Heart left ventricle (tissue), 16 donors: Measurements from ENCODE around the gene CDX1. TPM values are rescaled to one million over a fixed set of nuclear protein-coding genes. Genes with fewer than 3 reads are reported as not detected.

ENCODE experiments used
- ATAC-seq, 4 donors: fragments of 200-7000 bp; cut with Tn5 transposase; one replicate each; pipeline ENCODE4 v1.9.1; 2020 to 2022; ENCODE audit warnings: moderate library complexity in 4 of 4, mild to moderate bottlenecking in 3 of 4, moderate number of reproducible peaks in 1 of 4
- DNase-seq, 5 donors: peaks; one replicate each; pipeline ENCODE4 v3.0.0-alpha.2; 2020
- H3K27ac ChIP-seq, 12 donors: fragments of 200-600 bp; sonication (generic) in 4 of 12; one replicate each; pipeline versions ENCODE4 v1.5.0 to v1.8.0; 2016 to 2022; ENCODE audit warnings: mild to moderate bottlenecking in 2 of 12
- H3K27me3 ChIP-seq, 9 donors: fragments of 200-600 bp; sonication (generic) in 2 of 9; one replicate each; pipeline versions ENCODE4 v1.5.1 to v1.8.0; 2016 to 2022; ENCODE audit warnings: mild to moderate bottlenecking in 3 of 9
- H3K36me3 ChIP-seq, 9 donors: fragments of 200-600 bp; sonication (generic) in 2 of 9; one replicate each; pipeline versions ENCODE4 v1.5.0 to v1.8.0; 2018 to 2022; ENCODE audit warnings: mild to moderate bottlenecking in 2 of 9
- H3K4me1 ChIP-seq, 12 donors: fragments of 200-600 bp; sonication (generic) in 4 of 12; one replicate each; pipeline versions ENCODE4 v1.5.0 to v1.8.0; 2016 to 2022; ENCODE audit warnings: mild to moderate bottlenecking in 3 of 12
- H3K4me3 ChIP-seq, 12 donors: fragments of 200-600 bp; sonication (generic) in 4 of 12; one replicate each; pipeline versions ENCODE4 v1.5.0 to v1.8.0; 2017 to 2022; ENCODE audit warnings: mild to moderate bottlenecking in 9 of 12, moderate library complexity in 4 of 12
- H3K9me3 ChIP-seq, 12 donors: fragments of 200-600 bp; sonication (generic) in 4 of 12; one replicate each; pipeline versions ENCODE4 v1.5.0 to v1.8.0; 2016 to 2022; ENCODE audit warnings: mild to moderate bottlenecking in 1 of 12
- POLR2A ChIP-seq, 2 donors: fragments of 450-650 bp; IDR thresholded peaks; one replicate each; pipeline ENCODE4 v1.6.1; 2017; ENCODE audit warnings: antibody characterized with exemption in 2 of 2, mild to moderate bottlenecking in 2 of 2, moderate library complexity in 2 of 2
- WGBS, 4 donors: extraction: QIAGEN DNeasy Blood & Tissue Kit in 2 of 4; methylation state at CpG; one replicate each; pipeline versions ENCODE4 v1.1.5 to v1.1.7; 2013 to 2018; 5-methylcytosine and 5-hydroxymethylcytosine counted together
- intact Hi-C, 10 donors: fragments of 100-400 bp; cut with DNase I; formaldehyde crosslinking; loops; one replicate each; pipeline versions ENCODE4 v1.11.1 to v1.14.2; 2022
- polyA plus RNA-seq, 2 donors: library from polyadenylated mRNA; stranded (reverse); fragments of 200-250 nt; gene quantifications; one replicate each; pipeline ENCODE4 v1.2.3, GENCODE V29; 2013
- total RNA-seq, 9 donors: library from RNA; depleted of rRNA in 2 of 9; stranded (reverse); fragments of >200 nt in 2 of 9; fragmentation: NEBNext Ultra II Directional in 3 of 9; extraction: Animal tissue kit (Norgen Biotek cat#: 25700) in 3 of 9; gene quantifications; one replicate each; pipeline versions ENCODE4 v1.1.0 to v1.2.4, GENCODE V29; 2016 to 2023
- TF ChIP-seq, protein P1 (sequence below), 12 donors: fragments of 200-600 bp; sonication (generic) in 4 of 12; IDR thresholded peaks; one replicate each; pipeline versions ENCODE4 v1.5.0 to v1.8.0; 2018 to 2022; ENCODE audit warnings: antibody characterized with exemption in 12 of 12, mild to moderate bottlenecking in 5 of 12
- donor health status: ischemic (EF 13 %, LVEDD 7.1; RV severe dilation, severe dysfunction).
- donor health status: healthy with polysubstance abuse.
- donor health status: DM: no; HTN: yes; CAD: no.
- donor health status: DM: no; HTN: no; CAD: no.
- donor health status: ischemic (EF 25% LVEDD 6.9; RV normal size, moderate dysfunction).
- donor health status: ischemic (EF 25% LVEDD 5.7; RV mildly dilated, moderate dysfunction).
- donor health status: healthy.
- donor health status: DM: yes; HTN: yes; CAD: no.
- donor health status: ischemic (EF 35%, LVEDD 5.7; RV mildly dilated, moderate dysfunction).
- donor health status: nonischemic (EF 11% LVEDD 7.7; RV severe dilation, severe dysfunction).
- donor health status: DM: yes; HTN: yes; CAD: no.
- donor health status: PGD.
- donor health status: ischemic (EF 29% LVEDD 5.4; RV normal size, mild dysfunction).
- donor health status: nonischemic (EF 23%, LVEDD 6.1; RV moderate dilation, normal function).

The CDX1 gene
- total and polyA plus RNA-seq, 11 donors = 0.17 to 0.29 (median 0.29) TPM; not detected in 8

DNA sequence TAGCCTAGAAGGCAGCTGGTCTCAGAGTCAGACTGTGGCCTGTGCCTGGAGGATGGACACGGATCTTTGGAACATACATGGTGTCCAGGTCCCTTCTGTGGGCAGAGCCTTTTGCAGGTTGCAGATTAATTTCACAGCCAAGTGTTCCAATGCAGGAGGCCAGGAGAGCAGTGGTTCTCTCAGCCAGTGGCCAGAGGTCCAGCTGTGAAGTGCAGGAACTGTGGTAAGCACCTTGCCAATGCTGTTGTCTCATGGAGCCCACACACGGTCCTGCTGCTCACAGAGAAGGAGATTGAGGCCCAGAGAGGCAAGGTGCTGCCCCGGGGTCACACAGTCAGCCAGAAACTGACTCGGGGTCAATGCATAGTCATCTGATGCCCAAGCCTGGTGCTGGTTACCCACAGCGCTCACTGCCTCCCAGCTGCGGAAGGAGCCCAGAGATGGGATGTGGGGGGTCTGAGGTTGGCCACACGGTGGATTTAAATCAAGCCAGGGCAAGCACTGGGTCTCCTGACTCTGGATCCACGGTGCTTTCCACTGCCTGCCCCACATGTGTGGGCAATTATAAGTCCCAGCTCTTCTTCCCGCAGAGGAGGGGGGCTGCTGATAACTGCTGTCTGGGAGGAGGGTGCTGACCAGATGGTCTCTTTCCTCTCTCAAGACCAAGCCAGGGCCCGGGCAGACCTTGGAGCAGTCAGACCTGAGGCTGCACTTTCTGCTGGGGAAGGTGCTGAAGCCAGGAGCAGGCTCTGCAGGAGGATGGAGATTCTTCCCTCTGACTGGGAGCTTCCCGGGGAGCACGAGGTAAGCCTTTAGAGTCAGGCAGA, 13.7 kb upstream of the CDX1 start:
- Histone ChIP-seq H3K4me1 (peaks cover 0 to 52% (median 13%) of the 10 kb centered on the region in 12 donors), H3K4me3 (peak overlapping the region; percentile 12 to 81 (median 60)), H3K36me3 (peaks cover 0 to 24% (median 0%) of the 10 kb centered on the region in 9 donors), H3K27me3 (no peaks in the 10 kb centered on the region), H3K9me3 (no peaks in the 10 kb centered on the region), H3K27ac (peak overlapping the region; percentile 58 to 96 (median 84))
- no peak for DNase-seq
- intact Hi-C loops = no loop called here
- TF ChIP-seq, protein P1, sequence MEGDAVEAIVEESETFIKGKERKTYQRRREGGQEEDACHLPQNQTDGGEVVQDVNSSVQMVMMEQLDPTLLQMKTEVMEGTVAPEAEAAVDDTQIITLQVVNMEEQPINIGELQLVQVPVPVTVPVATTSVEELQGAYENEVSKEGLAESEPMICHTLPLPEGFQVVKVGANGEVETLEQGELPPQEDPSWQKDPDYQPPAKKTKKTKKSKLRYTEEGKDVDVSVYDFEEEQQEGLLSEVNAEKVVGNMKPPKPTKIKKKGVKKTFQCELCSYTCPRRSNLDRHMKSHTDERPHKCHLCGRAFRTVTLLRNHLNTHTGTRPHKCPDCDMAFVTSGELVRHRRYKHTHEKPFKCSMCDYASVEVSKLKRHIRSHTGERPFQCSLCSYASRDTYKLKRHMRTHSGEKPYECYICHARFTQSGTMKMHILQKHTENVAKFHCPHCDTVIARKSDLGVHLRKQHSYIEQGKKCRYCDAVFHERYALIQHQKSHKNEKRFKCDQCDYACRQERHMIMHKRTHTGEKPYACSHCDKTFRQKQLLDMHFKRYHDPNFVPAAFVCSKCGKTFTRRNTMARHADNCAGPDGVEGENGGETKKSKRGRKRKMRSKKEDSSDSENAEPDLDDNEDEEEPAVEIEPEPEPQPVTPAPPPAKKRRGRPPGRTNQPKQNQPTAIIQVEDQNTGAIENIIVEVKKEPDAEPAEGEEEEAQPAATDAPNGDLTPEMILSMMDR (IDR thresholded peaks at IDR 0.05) = no peak
- TF ChIP-seq POLR2A (IDR thresholded peaks at IDR 0.05) = no peak
- WGBS, 4 donors = 52 to 72% (median 57%) methylated on average over 9 to 12 of the region's 12 CpGs
- no peak for ATAC-seq

DNA sequence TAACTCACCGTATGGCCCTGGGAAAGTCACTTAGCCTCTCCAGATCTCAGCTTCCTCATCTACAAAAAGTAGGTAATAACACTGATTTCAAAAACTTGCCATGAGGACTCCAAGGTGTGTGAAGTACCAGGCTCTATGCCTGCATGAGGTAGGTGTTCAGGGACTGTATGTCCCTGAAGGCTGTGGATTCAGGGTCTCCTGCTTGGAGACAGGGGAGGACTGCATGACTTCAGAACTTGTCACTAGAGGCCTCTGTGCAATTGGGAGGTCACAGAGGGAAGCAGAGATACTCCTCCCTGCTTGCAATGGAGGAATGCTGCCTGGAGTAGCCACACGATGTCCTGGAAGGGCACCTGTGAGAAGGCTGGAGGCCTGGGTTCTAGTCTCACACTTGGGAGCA, 13.1 kb upstream of the CDX1 start:
- ATAC-seq (no peak), DNase-seq (no peak)
- intact Hi-C loops = no loop called here
- no peaks in the 10 kb centered on the region for H3K27me3 ChIP-seq
- peaks cover 0 to 52% (median 19%) of the 10 kb centered on the region in 12 donors for H3K4me1 ChIP-seq
- no peak for TF ChIP-seq POLR2A (IDR thresholded peaks at IDR 0.05)
- TF ChIP-seq, protein P1 (IDR thresholded peaks at IDR 0.05) = no peak
- peak overlapping the region; percentile 12 to 81 (median 60) for H3K4me3 ChIP-seq
- H3K36me3 ChIP-seq = peaks cover 0 to 24% (median 0%) of the 10 kb centered on the region in 9 donors
- WGBS, 4 donors = 47 to 71% (median 66%) methylated on average over 2 of the region's 2 CpGs
- H3K9me3 ChIP-seq = no peaks in the 10 kb centered on the region
- H3K27ac ChIP-seq = peak overlapping the region; percentile 75 to 96 (median 84)

DNA sequence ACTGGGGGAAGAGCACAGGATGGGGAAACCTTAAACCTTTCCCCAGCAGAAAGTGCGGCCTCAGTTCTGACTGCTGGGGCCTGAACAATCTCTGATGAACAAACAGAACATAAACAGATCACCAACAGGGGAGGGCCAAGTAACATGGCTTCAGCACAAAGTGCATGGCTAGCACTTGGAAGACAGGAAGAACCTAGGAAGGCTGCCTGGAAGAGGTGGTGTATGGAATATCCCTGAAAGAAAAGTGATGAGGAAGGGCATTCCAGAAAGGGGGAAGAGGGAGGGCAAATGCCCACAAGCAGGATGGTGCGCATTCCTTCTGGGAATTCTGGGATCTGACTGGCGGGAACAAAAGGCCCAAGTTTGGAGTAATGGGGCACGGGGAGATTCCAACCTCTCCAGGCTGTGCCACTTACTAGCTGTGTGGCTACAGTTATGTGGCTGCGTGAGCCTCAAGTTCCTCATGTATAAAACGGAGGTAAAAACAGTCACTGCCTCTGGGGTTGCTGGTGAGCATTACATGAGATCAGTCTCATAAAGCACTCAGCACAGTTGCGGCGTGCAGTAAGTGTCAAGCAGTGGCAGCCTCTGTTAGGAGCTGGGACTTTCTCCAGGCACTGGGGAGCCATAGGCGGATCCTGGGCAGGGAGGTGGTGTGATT, 12.5 kb upstream of the CDX1 start:
- no peak for ATAC-seq
- no peaks in the 10 kb centered on the region for H3K9me3 ChIP-seq
- no peak for TF ChIP-seq POLR2A (IDR thresholded peaks at IDR 0.05)
- TF ChIP-seq, protein P1 (IDR thresholded peaks at IDR 0.05) = no peak
- no peaks in the 10 kb centered on the region for H3K27me3 ChIP-seq
- peaks cover 0 to 52% (median 24%) of the 10 kb centered on the region in 12 donors for H3K4me1 ChIP-seq
- H3K4me3 ChIP-seq = peak overlapping the region; percentile 15 to 81 (median 60)
- intact Hi-C loops = no loop called here
- WGBS, 4 donors = 66 to 80% (median 74%) methylated on average over 8 to 9 of the region's 9 CpGs
- no peak for DNase-seq
- peaks cover 0 to 24% (median 0%) of the 10 kb centered on the region in 9 donors for H3K36me3 ChIP-seq
- H3K27ac ChIP-seq = peak overlapping the region; percentile 75 to 96 (median 84)

DNA sequence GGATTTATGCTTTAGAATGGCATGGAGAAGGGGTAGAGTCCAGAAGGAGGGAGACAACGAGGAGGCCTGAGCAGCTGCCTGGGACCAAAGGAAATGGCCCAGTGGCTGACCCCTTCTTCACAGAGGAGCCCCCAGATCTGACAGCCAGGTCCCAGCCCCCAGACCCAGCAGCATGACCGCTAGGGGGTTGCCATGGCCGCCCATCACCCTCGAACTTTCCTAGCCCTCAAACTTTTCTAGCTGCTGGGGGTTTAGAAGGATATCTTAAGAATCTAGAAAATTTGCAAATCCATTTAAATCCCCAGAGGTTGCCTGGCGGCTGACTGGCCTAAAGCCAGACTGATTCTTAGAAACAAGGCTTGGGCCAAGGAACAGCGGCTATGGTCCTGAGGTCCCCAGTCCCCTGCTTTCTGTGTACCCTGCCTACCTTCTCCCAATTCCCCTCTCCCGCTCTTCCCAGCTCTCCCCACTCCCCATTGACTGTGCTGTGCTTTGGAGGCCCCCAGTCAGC, 11.9 kb upstream of the CDX1 start:
- Histone ChIP-seq H3K4me1 (peaks cover 0 to 56% (median 26%) of the 10 kb centered on the region in 12 donors), H3K9me3 (no peaks in the 10 kb centered on the region), H3K4me3 (peak overlapping the region; percentile 15 to 81 (median 60)), H3K27ac (peak overlapping the region; percentile 75 to 96 (median 84)), H3K27me3 (no peaks in the 10 kb centered on the region), H3K36me3 (peaks cover 0 to 24% (median 0%) of the 10 kb centered on the region in 9 donors)
- no peak for DNase-seq
- intact Hi-C loops = no loop called here
- no peak for ATAC-seq
- WGBS, 4 donors = 68 to 74% (median 70%) methylated on average over 6 to 7 of the region's 7 CpGs
- TF ChIP-seq POLR2A (IDR thresholded peaks at IDR 0.05) = no peak
- TF ChIP-seq, protein P1 (IDR thresholded peaks at IDR 0.05) = no peak
